Ascending aorta (tissue), 2 donors: ENCODE data around the gene AEN. TPM values are rescaled to one million over a fixed set of nuclear protein-coding genes. Genes with fewer than 3 reads are reported as not detected.
A peak's percentile ranks its signal among the peaks of the same experiment; 100 is the strongest.

Experiments
- DNase-seq, 2 donors: peaks; one replicate each; pipeline ENCODE4 v3.0.0-alpha.2; 2019; ENCODE audit warnings: low spot score in 2 of 2
- H3K27ac ChIP-seq, 2 donors: fragments of 200-600 bp; sonication (generic); one replicate each; pipeline ENCODE4 v1.5.1; 2016 to 2017; ENCODE audit warnings: mild to moderate bottlenecking in 1 of 2
- H3K27me3 ChIP-seq: fragments of 200-600 bp; sonication (generic); one replicate; pipeline ENCODE4 v1.5.1; 2017
- H3K36me3 ChIP-seq, 2 donors: fragments of 200-600 bp; sonication (generic); one replicate each; pipeline ENCODE4 v1.5.1; 2016
- H3K4me1 ChIP-seq, 2 donors: fragments of 200-600 bp; sonication (generic); one replicate each; pipeline ENCODE4 v1.5.1; 2016 to 2017; ENCODE audit warnings: mild to moderate bottlenecking in 1 of 2
- H3K4me3 ChIP-seq, 2 donors: fragments of 200-600 bp; sonication (generic); one replicate each; pipeline ENCODE4 v1.5.1; 2016 to 2017; ENCODE audit warnings: mild to moderate bottlenecking in 1 of 2
- H3K9me3 ChIP-seq, 2 donors: fragments of 200-600 bp; sonication (generic); one replicate each; pipeline ENCODE4 v1.5.1; 2016
- CTCF ChIP-seq, 3 experiments: fragments of 200-600 bp in 2 of 3; fragments of 450-650 bp in 1 of 3; sonication (generic) in 2 of 3; IDR thresholded peaks; one replicate each; pipeline ENCODE4 v1.5.1; 2016 to 2019; ENCODE audit warnings: antibody characterized with exemption in 3 of 3, mild to moderate bottlenecking in 1 of 3, moderate library complexity in 1 of 3
- intact Hi-C: fragments of 100-400 bp; cut with DNase I; formaldehyde crosslinking; loops from one replicate; pipeline ENCODE4 v1.15.1; 2023
- total RNA-seq: library from RNA; depleted of rRNA; stranded (reverse); fragments of >200 nt; gene quantifications from one replicate; pipeline ENCODE4 v1.1.0, GENCODE V29; 2016

Gene AEN
- total RNA-seq, 1 donor from 2014 or later, result 13.5 TPM

GRCh38 chr15:88655103-88655553, 34.0 kb downstream of the AEN start:
- Histone ChIP-seq H3K4me1 (peaks cover 4 to 14% of the 10 kb centered on the region in 2 donors), H3K4me3 (no peak overlapping the region), H3K36me3 (no peaks in the 10 kb centered on the region), H3K27me3 (no peaks in the 10 kb centered on the region), H3K9me3 (no peaks in the 10 kb centered on the region), H3K27ac (no peak overlapping the region)
- no peak for DNase-seq
- no peak for TF ChIP-seq CTCF (IDR thresholded peaks at IDR 0.05)
- intact Hi-C loops, result loop anchor here (5.0 to 10.0 kb wide), 4 partner anchors 92 to 520 kb away; no protein-coding TSS in a partner anchor

GRCh38 chr15:88655800-88656488, 34.8 kb downstream of the AEN start:
- DNase-seq, result no peak
- no peak for TF ChIP-seq CTCF (IDR thresholded peaks at IDR 0.05)
- Histone ChIP-seq H3K27ac (no peak overlapping the region), H3K9me3 (no peaks in the 10 kb centered on the region), H3K4me1 (peaks cover 4 to 21% of the 10 kb centered on the region in 2 donors), H3K27me3 (no peaks in the 10 kb centered on the region), H3K36me3 (no peaks in the 10 kb centered on the region), H3K4me3 (no peak overlapping the region)
- intact Hi-C loops, result loop anchor here (5.0 to 10.0 kb wide), 4 partner anchors 91 to 519 kb away; no protein-coding TSS in a partner anchor

- Histone ChIP-seq H3K36me3 (no peaks in the 10 kb centered on the region), H3K4me3 (no peak overlapping the region), H3K4me1 (peaks cover 4 to 26% of the 10 kb centered on the region in 2 donors), H3K9me3 (no peaks in the 10 kb centered on the region), H3K27ac (no peak overlapping the region), H3K27me3 (no peaks in the 10 kb centered on the region)
- no peak for TF ChIP-seq CTCF (IDR thresholded peaks at IDR 0.05)
- intact Hi-C loops, result loop anchor here (1.0 to 10.0 kb wide), 5 partner anchors 91 to 518 kb away; no protein-coding TSS in a partner anchor
- DNase-seq, result no peak
These were observed 35.7 kb downstream of the AEN start for GRCh38 chr15:88656760-88657221.

GRCh38 chr15:88657326-88658069, 36.4 kb downstream of the AEN start:
- Histone ChIP-seq H3K36me3 (no peaks in the 10 kb centered on the region), H3K27ac (no peak overlapping the region), H3K4me3 (no peak overlapping the region), H3K27me3 (no peaks in the 10 kb centered on the region), H3K4me1 (peaks cover 4 to 28% of the 10 kb centered on the region in 2 donors), H3K9me3 (no peaks in the 10 kb centered on the region)
- DNase-seq, result no peak
- intact Hi-C loops, result loop anchor here (1.0 to 10.0 kb wide), 5 partner anchors 90 to 517 kb away; no protein-coding TSS in a partner anchor
- peak; percentile 80 to 89 (median 82) for TF ChIP-seq CTCF (IDR thresholded peaks at IDR 0.05)

- no peak for DNase-seq
- no peaks in the 10 kb centered on the region for H3K36me3 ChIP-seq
- H3K4me1 ChIP-seq, result peaks cover 4 to 28% of the 10 kb centered on the region in 2 donors
- no peak overlapping the region for H3K27ac ChIP-seq
- no peaks in the 10 kb centered on the region for H3K27me3 ChIP-seq
- H3K9me3 ChIP-seq, result no peaks in the 10 kb centered on the region
- intact Hi-C loops, result loop anchor here (5.0 to 10.0 kb wide), 4 partner anchors 89 to 516 kb away; no protein-coding TSS in a partner anchor
- TF ChIP-seq CTCF (IDR thresholded peaks at IDR 0.05), result no peak
- H3K4me3 ChIP-seq, result no peak overlapping the region
These were observed 37.2 kb downstream of the AEN start for GRCh38 chr15:88658070-88658965.
